GM12878 (cell line): ENCODE data around the gene CBX2. TPM values are rescaled to one million over a fixed set of nuclear protein-coding genes. Genes with fewer than 3 reads are reported as not detected.

Experiments
- ATAC-seq: fragments of 200-7000 bp; cut with Tn5 transposase; 3 replicates; pipeline ENCODE4 v1.9.1; 2020; ENCODE audit warnings: mild to moderate bottlenecking, moderate library complexity
- BruUV-seq: library from RNA; stranded (reverse); fragments of 400-500 nt; replicated peaks from 2 replicates; lab custom pipeline; 2021; lab: Mats Ljungman, UMichigan
- CTCF ChIA-PET: fragments of 300-600 bp; sonication (Branson Sonifier 250); formaldehyde crosslinking; extraction: SDS; loops from one replicate; lab custom pipeline; 2021; ENCODE audit warnings: inconsistent platforms; lab: Yijun Ruan, JAX
- POLR2A ChIA-PET: fragments of 350-600 bp; formaldehyde crosslinking; extraction: SDS; loops from one replicate; lab custom pipeline; 2021; ENCODE audit warnings: inconsistent platforms; lab: Charles Lee
- RAD21 ChIA-PET: fragments of 300-600 bp; sonication (Branson Sonifier 250); formaldehyde crosslinking; loops from one replicate; lab custom pipeline; 2023; ENCODE audit warnings: antibody characterized with exemption; ENCODE audit not compliant: unreplicated experiment; lab: Charles Lee
- SMC1A ChIA-PET: fragments of 300-600 bp; sonication (Branson Sonifier 250); formaldehyde crosslinking; loops from one replicate; lab custom pipeline; 2023; ENCODE audit not compliant: unreplicated experiment, uncharacterized antibody; lab: Charles Lee
- DNase-seq: peaks from one replicate; pipeline ENCODE4 v3.0.0-alpha.2; 2011; ENCODE audit warnings: low read depth, low spot score
- FAIRE-seq: peaks from 3 replicates; lab custom pipeline; 2011; peaks lifted over from hg19 to GRCh38; lab: Jason Lieb, UNC
- H2AFZ ChIP-seq: 2 replicates; pipeline ENCODE4 v1.6.0; 2011; ENCODE audit warnings: low read depth, low read length, control low read depth; ENCODE audit not compliant: control insufficient read depth
- H3K27ac ChIP-seq: 2 replicates; pipeline ENCODE4 v1.5.1; 2011; ENCODE audit warnings: control low read depth; ENCODE audit not compliant: control insufficient read depth, insufficient read depth
- H3K27me3 ChIP-seq, 2 experiments: replicated peaks in 1 of 2; 2 replicates each; pipeline versions ENCODE4 v1.6.0 to v1.6.1; 2011; ENCODE audit warnings: low read length in 1 of 2; ENCODE audit not compliant: control insufficient read depth in 2 of 2, insufficient read depth in 2 of 2
- H3K36me3 ChIP-seq, 2 experiments: 2 replicates each; pipeline ENCODE4 v1.5.1; 2011; ENCODE audit warnings: low read length in 1 of 2; ENCODE audit not compliant: control insufficient read depth in 2 of 2, insufficient read depth in 2 of 2
- H3K4me1 ChIP-seq: 2 replicates; pipeline ENCODE4 v1.6.1; 2011; ENCODE audit warnings: mild to moderate bottlenecking, low read length, moderate library complexity, mixed read lengths; ENCODE audit not compliant: control insufficient read depth, insufficient read depth
- H3K4me2 ChIP-seq: 2 replicates; pipeline ENCODE4 v1.6.0; 2011; ENCODE audit warnings: control low read depth; ENCODE audit not compliant: control insufficient read depth, insufficient read depth
- H3K4me3 ChIP-seq: fragments of 200-600 bp; sonication (generic); 2 replicates; pipeline ENCODE4 v1.5.1; 2016
- H3K79me2 ChIP-seq: 2 replicates; pipeline ENCODE4 v1.6.0; 2011; ENCODE audit warnings: low read length; ENCODE audit not compliant: control insufficient read depth, insufficient read depth
- H3K9ac ChIP-seq: 2 replicates; pipeline ENCODE4 v1.8.0; 2011; ENCODE audit warnings: low read length, control low read depth, mixed read lengths; ENCODE audit not compliant: control insufficient read depth, insufficient read depth
- H3K9me3 ChIP-seq: replicated peaks from 3 replicates; pipeline ENCODE4 v1.5.1; 2011; ENCODE audit warnings: mild to moderate bottlenecking, low read length; ENCODE audit not compliant: control insufficient read depth, insufficient read depth
- H4K20me1 ChIP-seq: 2 replicates; pipeline ENCODE4 v1.6.0; 2011; ENCODE audit not compliant: control insufficient read depth, insufficient read depth
- BHLHE40 ChIP-seq, 2 experiments: fragments of 450-650 bp in 1 of 2; IDR thresholded peaks; 2 replicates each; pipeline ENCODE4 v1.6.1; 2011 to 2017; ENCODE audit warnings: low read depth in 2 of 2, borderline replicate concordance in 1 of 2, improper control_type of control experiment in 1 of 2, low read length in 1 of 2, mild to moderate bottlenecking in 1 of 2
- CHD4 ChIP-seq: fragments of 200-600 bp; sonication (generic); IDR thresholded peaks from 2 replicates; pipeline ENCODE4 v1.6.1; 2016; ENCODE audit warnings: mild to moderate bottlenecking
- DPF2 ChIP-seq: fragments of 450-650 bp; IDR thresholded peaks from 2 replicates; pipeline ENCODE4 v1.6.1; 2017; ENCODE audit warnings: mild to moderate bottlenecking
- GATAD2B ChIP-seq: fragments of 450-650 bp; conservative IDR thresholded peaks from 2 replicates; pipeline ENCODE4 v1.6.1; 2017; ENCODE audit warnings: low read depth, mild to moderate bottlenecking, moderate library complexity
- IKZF2 ChIP-seq, 2 experiments: fragments of 450-650 bp; IDR thresholded peaks; 2 replicates each; pipeline ENCODE4 v1.6.1; 2017; ENCODE audit warnings: mild to moderate bottlenecking in 2 of 2, moderate library complexity in 2 of 2
- LARP7 ChIP-seq: fragments of 450-650 bp; IDR thresholded peaks from 2 replicates; pipeline ENCODE4 v1.6.1; 2017; ENCODE audit warnings: mild to moderate bottlenecking
- MEF2B ChIP-seq: fragments of 450-650 bp; IDR thresholded peaks from 2 replicates; pipeline ENCODE4 v1.6.1; 2018; ENCODE audit warnings: mild to moderate bottlenecking, moderate library complexity; ENCODE audit not compliant: partially characterized antibody, poor library complexity, severe bottlenecking
- NR2C1 ChIP-seq: fragments of 450-650 bp; IDR thresholded peaks from 2 replicates; pipeline ENCODE4 v1.6.1; 2017; ENCODE audit warnings: antibody characterized with exemption, mild to moderate bottlenecking, moderate library complexity
- RFX5 ChIP-seq: IDR thresholded peaks from 2 replicates; pipeline ENCODE4 v1.6.1; 2011; ENCODE audit warnings: low read depth, low read length, improper control_type of control experiment
- SIX5 ChIP-seq: IDR thresholded peaks from 2 replicates; pipeline ENCODE4 v1.6.1; 2011; ENCODE audit warnings: mild to moderate bottlenecking, low read depth, low read length, moderate library complexity; ENCODE audit not compliant: severe bottlenecking
- SMC3 ChIP-seq: IDR thresholded peaks from 2 replicates; pipeline ENCODE4 v1.6.1; 2011; ENCODE audit warnings: low read length, improper control_type of control experiment, borderline replicate concordance
- WGBS: methylation state at CpG from one replicate; pipeline ENCODE4 v1.1.6; 2016; ENCODE audit warnings: low lambda C conversion rate; ENCODE audit not compliant: insufficient replicate concordance, insufficient coverage; ENCODE audit errors: missing lambda C conversion rate; 5-methylcytosine and 5-hydroxymethylcytosine counted together
- in situ Hi-C: fragments of 300-500 bp; cut with MboI; formaldehyde crosslinking; loops from 9 replicates; pipeline ENCODE4 v1.14.3; 2018; ENCODE audit warnings: mixed read lengths
- intact Hi-C: fragments of 100-400 bp; cut with micrococcal nuclease; formaldehyde crosslinking; loops from one replicate; pipeline ENCODE4 v1.14.2; 2022; ENCODE audit not compliant: unreplicated experiment
- polyA plus RNA-seq, 11 experiments: library from polyadenylated mRNA; depleted of rRNA in 4 of 11; unstranded in 6 of 11; stranded (reverse) in 5 of 11; fragments of >200 nt; fragmentation: Nextera tagmentation in 4 of 11; fragmentation: Illumina TruSeq in 1 of 11; extraction: Ambion mirVana in 4 of 11; extraction: Trizol in 1 of 11; gene quantifications; 1 replicate in 1 of 11; 2 replicates in 10 of 11; pipeline versions ENCODE4 v1.2.1 to v1.2.3, GENCODE V29; 2011 to 2016; ENCODE audit warnings: inconsistent platforms in 2 of 11, missing spikeins in 2 of 11, low read depth in 1 of 11
- total RNA-seq, 4 experiments: library from RNA; depleted of rRNA in 3 of 4; stranded (reverse); fragments of >200 nt in 3 of 4; fragmentation: Illumina TruSeq in 1 of 4; extraction: Trizol in 1 of 4; gene quantifications; 2 replicates each; pipeline versions ENCODE4 v1.2.1 to v1.2.3, GENCODE V29; 2013 to 2021
- TF ChIP-seq, protein P1 (sequence below): fragments of 450-650 bp; conservative IDR thresholded peaks from 2 replicates; pipeline ENCODE4 v1.6.1; 2017; ENCODE audit warnings: mild to moderate bottlenecking, moderate library complexity
- TF ChIP-seq, protein P2 (sequence below): IDR thresholded peaks from 2 replicates; pipeline ENCODE4 v1.6.1; 2012; ENCODE audit warnings: improper control_type of control experiment, low read depth, low read length; ENCODE audit not compliant: insufficient replicate concordance

CBX2 gene
- total and polyA plus RNA-seq, 10 of the 15 experiments (the other 5 are each of a cell fraction or from before 2014, with no cell fraction given), result 0.35 to 7.5 (median 4.2) TPM

DNA sequence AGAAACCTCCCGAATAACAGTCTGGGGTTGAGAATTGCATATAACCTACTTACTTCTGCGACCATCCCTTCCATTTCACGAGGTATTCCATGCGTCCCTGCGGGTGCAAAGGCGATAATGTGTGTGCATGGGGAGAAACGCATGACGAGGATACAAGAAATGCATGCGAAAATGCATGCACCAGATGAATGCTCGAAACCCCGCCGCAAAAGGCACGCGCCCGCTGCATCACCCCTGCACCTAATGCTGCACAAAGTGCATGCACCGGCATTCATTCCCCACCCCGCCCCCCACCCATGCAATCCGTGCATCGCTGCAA is 18.5 kb downstream of the CBX2 start:
- under 1% methylated on average over 19 of the region's 19 CpGs for WGBS
- BruUV-seq, result no TSS peak
- peaks cover 29% of the 10 kb centered on the region for H3K4me1 ChIP-seq
- no peak for ATAC-seq
- H4K20me1 ChIP-seq, result no peaks in the 10 kb centered on the region
- peak overlapping the region; percentile 89 for H2AFZ ChIP-seq
- ChIA-PET CTCF (interaction anchor here (0.8 to 1.8 kb wide), 7 partner anchors 12 to 189 kb away, joined by 3 to 8 read pairs (median 6); no protein-coding TSS in a partner anchor), RAD21 (interaction anchor here (0.9 to 1.4 kb wide), 15 partner anchors 9 to 197 kb away, joined by 3 to 22 read pairs (median 4); partner anchors contain the start of gene CBX4), SMC1A (interaction anchor here (1.0 to 1.5 kb wide), 4 partner anchors 9 to 119 kb away, joined by 3 to 12 read pairs (median 4); no protein-coding TSS in a partner anchor), POLR2A (interaction anchor here (0.5 to 1.8 kb wide), 10 partner anchors 15 to 494 kb away, joined by 3 to 15 read pairs (median 4); partner anchors contain the start of gene CBX4)
- H3K36me3 ChIP-seq, result peaks cover 2 to 3% of the 10 kb centered on the region in 2 experiments; a peak in 2 of 4 replicates
- peak overlapping the region; percentile 71 for H3K9ac ChIP-seq
- intact Hi-C loops (no loop called here), in situ Hi-C loops (no loop called here)
- TF ChIP-seq CHD4 (no peak), BHLHE40 (IDR thresholded peaks at IDR 0.05; ENCODE audit: borderline replicate concordance in 1 of 2, low read depth in 2 of 2, low read length in 1 of 2) (0 out of 4 replicates have a peak, but pooled peaks of 1 of the 2 experiments have one; percentile 16), MEF2B (peak; percentile 6), LARP7 (peak; percentile 55; the same call in 1 of the 2 replicates), SIX5 (no peak), RFX5 (no peak), NR2C1 (no peak), SMC3 (no peak), DPF2 (peak; percentile 53; the same call in 1 of the 2 replicates), GATAD2B (0 out of 2 replicates have a peak, but pooled peaks have one; percentile 14), IKZF2 (IDR thresholded peaks at IDR 0.05) (peak in 1 of 2 experiments; percentile 71; a peak in 1 of 4 replicates)
- TF ChIP-seq, protein P1, sequence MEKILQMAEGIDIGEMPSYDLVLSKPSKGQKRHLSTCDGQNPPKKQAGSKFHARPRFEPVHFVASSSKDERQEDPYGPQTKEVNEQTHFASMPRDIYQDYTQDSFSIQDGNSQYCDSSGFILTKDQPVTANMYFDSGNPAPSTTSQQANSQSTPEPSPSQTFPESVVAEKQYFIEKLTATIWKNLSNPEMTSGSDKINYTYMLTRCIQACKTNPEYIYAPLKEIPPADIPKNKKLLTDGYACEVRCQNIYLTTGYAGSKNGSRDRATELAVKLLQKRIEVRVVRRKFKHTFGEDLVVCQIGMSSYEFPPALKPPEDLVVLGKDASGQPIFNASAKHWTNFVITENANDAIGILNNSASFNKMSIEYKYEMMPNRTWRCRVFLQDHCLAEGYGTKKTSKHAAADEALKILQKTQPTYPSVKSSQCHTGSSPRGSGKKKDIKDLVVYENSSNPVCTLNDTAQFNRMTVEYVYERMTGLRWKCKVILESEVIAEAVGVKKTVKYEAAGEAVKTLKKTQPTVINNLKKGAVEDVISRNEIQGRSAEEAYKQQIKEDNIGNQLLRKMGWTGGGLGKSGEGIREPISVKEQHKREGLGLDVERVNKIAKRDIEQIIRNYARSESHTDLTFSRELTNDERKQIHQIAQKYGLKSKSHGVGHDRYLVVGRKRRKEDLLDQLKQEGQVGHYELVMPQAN, result 0 out of 2 replicates have a peak, but pooled peaks have one; percentile 17
- TF ChIP-seq, protein P2, sequence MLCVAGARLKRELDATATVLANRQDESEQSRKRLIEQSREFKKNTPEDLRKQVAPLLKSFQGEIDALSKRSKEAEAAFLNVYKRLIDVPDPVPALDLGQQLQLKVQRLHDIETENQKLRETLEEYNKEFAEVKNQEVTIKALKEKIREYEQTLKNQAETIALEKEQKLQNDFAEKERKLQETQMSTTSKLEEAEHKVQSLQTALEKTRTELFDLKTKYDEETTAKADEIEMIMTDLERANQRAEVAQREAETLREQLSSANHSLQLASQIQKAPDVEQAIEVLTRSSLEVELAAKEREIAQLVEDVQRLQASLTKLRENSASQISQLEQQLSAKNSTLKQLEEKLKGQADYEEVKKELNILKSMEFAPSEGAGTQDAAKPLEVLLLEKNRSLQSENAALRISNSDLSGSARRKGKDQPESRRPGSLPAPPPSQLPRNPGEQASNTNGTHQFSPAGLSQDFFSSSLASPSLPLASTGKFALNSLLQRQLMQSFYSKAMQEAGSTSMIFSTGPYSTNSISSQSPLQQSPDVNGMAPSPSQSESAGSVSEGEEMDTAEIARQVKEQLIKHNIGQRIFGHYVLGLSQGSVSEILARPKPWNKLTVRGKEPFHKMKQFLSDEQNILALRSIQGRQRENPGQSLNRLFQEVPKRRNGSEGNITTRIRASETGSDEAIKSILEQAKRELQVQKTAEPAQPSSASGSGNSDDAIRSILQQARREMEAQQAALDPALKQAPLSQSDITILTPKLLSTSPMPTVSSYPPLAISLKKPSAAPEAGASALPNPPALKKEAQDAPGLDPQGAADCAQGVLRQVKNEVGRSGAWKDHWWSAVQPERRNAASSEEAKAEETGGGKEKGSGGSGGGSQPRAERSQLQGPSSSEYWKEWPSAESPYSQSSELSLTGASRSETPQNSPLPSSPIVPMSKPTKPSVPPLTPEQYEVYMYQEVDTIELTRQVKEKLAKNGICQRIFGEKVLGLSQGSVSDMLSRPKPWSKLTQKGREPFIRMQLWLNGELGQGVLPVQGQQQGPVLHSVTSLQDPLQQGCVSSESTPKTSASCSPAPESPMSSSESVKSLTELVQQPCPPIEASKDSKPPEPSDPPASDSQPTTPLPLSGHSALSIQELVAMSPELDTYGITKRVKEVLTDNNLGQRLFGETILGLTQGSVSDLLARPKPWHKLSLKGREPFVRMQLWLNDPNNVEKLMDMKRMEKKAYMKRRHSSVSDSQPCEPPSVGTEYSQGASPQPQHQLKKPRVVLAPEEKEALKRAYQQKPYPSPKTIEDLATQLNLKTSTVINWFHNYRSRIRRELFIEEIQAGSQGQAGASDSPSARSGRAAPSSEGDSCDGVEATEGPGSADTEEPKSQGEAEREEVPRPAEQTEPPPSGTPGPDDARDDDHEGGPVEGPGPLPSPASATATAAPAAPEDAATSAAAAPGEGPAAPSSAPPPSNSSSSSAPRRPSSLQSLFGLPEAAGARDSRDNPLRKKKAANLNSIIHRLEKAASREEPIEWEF, result no peak
- peaks cover 14 to 31% of the 10 kb centered on the region in 2 experiments for H3K27me3 ChIP-seq
- peak overlapping the region; percentile 83 for H3K4me3 ChIP-seq
- no peaks in the 10 kb centered on the region for H3K9me3 ChIP-seq
- FAIRE-seq, result no peak
- no peak overlapping the region for H3K27ac ChIP-seq
- no peaks in the 10 kb centered on the region for H3K79me2 ChIP-seq
- no peak for DNase-seq
- H3K4me2 ChIP-seq, result peak overlapping the region; percentile 66
